Activated naive CD4-positive, alpha-beta T cell treated with anti-CD3 and anti-CD28 coated beads, Interleukin-2, amount 10 ng/mL, durations not matched to agents 7 days and 5 days (primary cell): ENCODE measurements around the gene PCDHGA1.

Experiments used
- CTCF ChIA-PET: fragments of 350-600 bp; sonication (Branson Sonifier 250); formaldehyde crosslinking; loops from one replicate; lab custom pipeline; 2021; ENCODE audit warnings: antibody characterized with exemption; lab: Charles Lee
- DNase-seq: peaks from one replicate; pipeline ENCODE4 v3.0.0-alpha.2; 2020
- H3K27ac Mint-ChIP-seq: one replicate; pipeline ENCODE4 v1.8.0; 2021; ENCODE audit warnings: mild to moderate bottlenecking, moderate library complexity, mixed read lengths
- H3K27me3 Mint-ChIP-seq: one replicate; pipeline ENCODE4 v1.8.0; 2021; ENCODE audit warnings: mild to moderate bottlenecking, mixed read lengths
- H3K36me3 Mint-ChIP-seq: one replicate; pipeline ENCODE4 v1.8.0; 2021; ENCODE audit warnings: mixed read lengths
- H3K4me1 Mint-ChIP-seq: one replicate; pipeline ENCODE4 v1.8.0; 2021; ENCODE audit warnings: mixed read lengths
- H3K4me3 Mint-ChIP-seq: one replicate; pipeline ENCODE4 v1.8.0; 2021; ENCODE audit warnings: mild to moderate bottlenecking, moderate library complexity, mixed read lengths
- H3K9me3 Mint-ChIP-seq: one replicate; pipeline ENCODE4 v1.8.0; 2021; ENCODE audit warnings: mixed read lengths

The PCDHGA1 gene

GRCh38 chr5:141534492-141535213 lies 204.3 kb downstream of the PCDHGA1 start:
- Mint-ChIP-seq H3K36me3 (peaks cover 29% of the 10 kb centered on the region), H3K27me3 (no peaks in the 10 kb centered on the region), H3K27ac (peak overlapping the region; percentile 22), H3K4me1 (no peaks in the 10 kb centered on the region), H3K9me3 (no peaks in the 10 kb centered on the region), H3K4me3 (no peak overlapping the region)
- no peak for DNase-seq
- CTCF ChIA-PET = interaction anchor here (2.8 kb wide), 1 partner anchor 10 kb away, joined by 12 read pairs; no protein-coding TSS in a partner anchor

GRCh38 chr5:141543053-141543452 lies 212.7 kb downstream of the PCDHGA1 start:
- no peaks in the 10 kb centered on the region for H3K4me1 Mint-ChIP-seq
- H3K9me3 Mint-ChIP-seq = peaks cover 7% of the 10 kb centered on the region

GRCh38 chr5:141547488-141547887 lies 217.2 kb downstream of the PCDHGA1 start:
- peaks cover 72% of the 10 kb centered on the region for H3K36me3 Mint-ChIP-seq
- H3K27me3 Mint-ChIP-seq = no peaks in the 10 kb centered on the region
- no peak overlapping the region for H3K4me3 Mint-ChIP-seq
- H3K27ac Mint-ChIP-seq = no peak overlapping the region
- CTCF ChIA-PET = interaction anchor here (1.0 to 1.2 kb wide), 4 partner anchors 9 to 21 kb away, joined by 3 to 4 read pairs (median 4); no protein-coding TSS in a partner anchor
- peaks cover 7% of the 10 kb centered on the region for H3K9me3 Mint-ChIP-seq
- H3K4me1 Mint-ChIP-seq = no peaks in the 10 kb centered on the region
- DNase-seq = no peak

More at GRCh38 chr5:141543053-141543452, 212.7 kb downstream of the PCDHGA1 start:
- Mint-ChIP-seq H3K27ac (no peak overlapping the region), H3K4me3 (no peak overlapping the region), H3K27me3 (no peaks in the 10 kb centered on the region), H3K36me3 (peaks cover 51% of the 10 kb centered on the region)
- CTCF ChIA-PET = interaction anchor here (0.7 to 1.8 kb wide), 3 partner anchors 14 to 30 kb away, joined by 3 to 9 read pairs (median 4); no protein-coding TSS in a partner anchor
- DNase-seq = no peak

- Mint-ChIP-seq H3K27ac (no peak overlapping the region), H3K9me3 (peaks cover 7% of the 10 kb centered on the region), H3K36me3 (peaks cover 70% of the 10 kb centered on the region), H3K27me3 (no peaks in the 10 kb centered on the region), H3K4me1 (no peaks in the 10 kb centered on the region), H3K4me3 (no peak overlapping the region)
- CTCF ChIA-PET = interaction anchor here (1.0 to 1.2 kb wide), 3 partner anchors 10 to 21 kb away, joined by 3 to 4 read pairs (median 3); no protein-coding TSS in a partner anchor
- DNase-seq = no peak
Observed at GRCh38 chr5:141547921-141548320, 217.6 kb downstream of the PCDHGA1 start.

- H3K27me3 Mint-ChIP-seq = no peaks in the 10 kb centered on the region
- DNase-seq = peak; percentile 80
- no peak overlapping the region for H3K4me3 Mint-ChIP-seq
- H3K27ac Mint-ChIP-seq = peak overlapping the region; percentile 60
- H3K4me1 Mint-ChIP-seq = peaks cover 14% of the 10 kb centered on the region
- H3K36me3 Mint-ChIP-seq = peaks cover 66% of the 10 kb centered on the region
- H3K9me3 Mint-ChIP-seq = no peaks in the 10 kb centered on the region
- CTCF ChIA-PET = interaction anchor here (0.6 to 4.2 kb wide), 32 partner anchors 8 to 473 kb away, joined by 3 to 39 read pairs (median 4); partner anchors contain the start of genes PCDHB14, PCDHGA10, PCDHGA11 and PCDHGA12
Observed at GRCh38 chr5:141557681-141558136, 227.4 kb downstream of the PCDHGA1 start.

GRCh38 chr5:141558150-141558549 lies 227.8 kb downstream of the PCDHGA1 start:
- no peaks in the 10 kb centered on the region for H3K9me3 Mint-ChIP-seq
- CTCF ChIA-PET = interaction anchor here (0.6 to 4.2 kb wide), 29 partner anchors 9 to 474 kb away, joined by 3 to 39 read pairs (median 4); partner anchors contain the start of genes PCDHB14, PCDHGA10, PCDHGA11 and PCDHGA12
- H3K4me3 Mint-ChIP-seq = no peak overlapping the region
- peaks cover 18% of the 10 kb centered on the region for H3K4me1 Mint-ChIP-seq
- no peak for DNase-seq
- H3K27me3 Mint-ChIP-seq = no peaks in the 10 kb centered on the region
- H3K27ac Mint-ChIP-seq = peak overlapping the region; percentile 25
- H3K36me3 Mint-ChIP-seq = peaks cover 71% of the 10 kb centered on the region

GRCh38 chr5:141559461-141559860 lies 229.1 kb downstream of the PCDHGA1 start:
- Mint-ChIP-seq H3K27ac (no peak overlapping the region), H3K4me1 (peaks cover 23% of the 10 kb centered on the region), H3K27me3 (no peaks in the 10 kb centered on the region), H3K9me3 (no peaks in the 10 kb centered on the region), H3K4me3 (no peak overlapping the region), H3K36me3 (peaks cover 78% of the 10 kb centered on the region)
- no peak for DNase-seq
- CTCF ChIA-PET = interaction anchor here (0.6 to 4.2 kb wide), 8 partner anchors 8 to 947 kb away, joined by 3 to 39 read pairs (median 4); partner anchors contain the start of genes PCDHGA11 and PCDHGA12

- Mint-ChIP-seq H3K27me3 (no peaks in the 10 kb centered on the region), H3K4me3 (no peak overlapping the region), H3K36me3 (peaks cover 78% of the 10 kb centered on the region), H3K9me3 (no peaks in the 10 kb centered on the region), H3K4me1 (peaks cover 25% of the 10 kb centered on the region), H3K27ac (no peak overlapping the region)
- CTCF ChIA-PET = interaction anchor here (0.8 to 3.3 kb wide), 3 partner anchors 24 to 155 kb away, joined by 3 to 24 read pairs (median 5); partner anchors contain the start of gene PCDHGA12
- DNase-seq = no peak
Observed at GRCh38 chr5:141560151-141560550, 229.8 kb downstream of the PCDHGA1 start.

- Mint-ChIP-seq H3K9me3 (no peaks in the 10 kb centered on the region), H3K27me3 (no peaks in the 10 kb centered on the region), H3K4me1 (peaks cover 28% of the 10 kb centered on the region), H3K27ac (no peak overlapping the region), H3K4me3 (no peak overlapping the region), H3K36me3 (peaks cover 79% of the 10 kb centered on the region)
- DNase-seq = no peak
- CTCF ChIA-PET = no interaction called here
Observed at GRCh38 chr5:141560725-141561483, 230.6 kb downstream of the PCDHGA1 start.
